ENCODE measurements around the gene PPARD. TPM values are rescaled to one million over a fixed set of nuclear protein-coding genes. Genes with fewer than 3 reads are reported as not detected.
A peak's percentile ranks its signal among the peaks of the same experiment; 100 is the strongest.

The PPARD gene
- total RNA-seq, 4 donors from 2014 or later: 10.0 to 15.3 (median 13.0) TPM

- Histone ChIP-seq H3K9me3 (no peaks in the 10 kb centered on the region), H3K27me3 (no peaks in the 10 kb centered on the region), H3K36me3 (no peaks in the 10 kb centered on the region), H3K27ac (peak overlapping the region in 1 of 4 donors; percentile 60), H3K4me3 (no peak overlapping the region), H3K4me1 (peaks cover 0 to 49% (median 20%) of the 10 kb centered on the region in 4 donors)
- peak; percentile 28 to 52 for DNase-seq (ENCODE audit: low spot score in 2 of 2)
- WGBS, 2 donors: 42 to 52% methylated on average over 8 of the region's 8 CpGs
- TF ChIP-seq EP300 (IDR thresholded peaks at IDR 0.05) (peak; percentile 54 to 75), CTCF (IDR thresholded peaks at IDR 0.05) (no peak)
Measured at GRCh38 chr6:35370124-35370741, 27.9 kb downstream of the PPARD start.

GRCh38 chr6:35370785-35371493 lies 28.6 kb downstream of the PPARD start:
- Histone ChIP-seq H3K4me1 (peaks cover 0 to 49% (median 20%) of the 10 kb centered on the region in 4 donors), H3K4me3 (no peak overlapping the region), H3K27ac (peak overlapping the region in 1 of 4 donors; percentile 60), H3K27me3 (no peaks in the 10 kb centered on the region), H3K36me3 (no peaks in the 10 kb centered on the region), H3K9me3 (no peaks in the 10 kb centered on the region)
- DNase-seq (ENCODE audit: low spot score in 2 of 2): peak in 1 of 2 donors; percentile 27
- TF ChIP-seq CTCF (IDR thresholded peaks at IDR 0.05) (no peak), EP300 (IDR thresholded peaks at IDR 0.05) (peak in 1 of 2 donors; percentile 69)
- 73 to 77% methylated on average over 9 of the region's 9 CpGs for WGBS, 2 donors

GRCh38 chr6:35371494-35372262 lies 29.3 kb downstream of the PPARD start:
- no peaks in the 10 kb centered on the region for H3K27me3 ChIP-seq
- WGBS, 2 donors: 87% methylated on average over 8 of the region's 8 CpGs
- no peak for DNase-seq (ENCODE audit: low spot score in 2 of 2)
- no peaks in the 10 kb centered on the region for H3K9me3 ChIP-seq
- no peaks in the 10 kb centered on the region for H3K36me3 ChIP-seq
- peak overlapping the region in 1 of 4 donors; percentile 6 for H3K27ac ChIP-seq
- no peak overlapping the region for H3K4me3 ChIP-seq
- H3K4me1 ChIP-seq: peaks cover 0 to 51% (median 20%) of the 10 kb centered on the region in 4 donors
- TF ChIP-seq EP300 (IDR thresholded peaks at IDR 0.05): no peak
- no peak for TF ChIP-seq POLR2A (IDR thresholded peaks at IDR 0.05)
- TF ChIP-seq CTCF (IDR thresholded peaks at IDR 0.05): no peak

GRCh38 chr6:35372633-35373032 lies 30.3 kb downstream of the PPARD start:
- TF ChIP-seq CTCF (IDR thresholded peaks at IDR 0.05): no peak
- TF ChIP-seq POLR2A (IDR thresholded peaks at IDR 0.05): no peak
- TF ChIP-seq EP300 (IDR thresholded peaks at IDR 0.05): no peak
- Histone ChIP-seq H3K36me3 (no peaks in the 10 kb centered on the region), H3K9me3 (no peaks in the 10 kb centered on the region), H3K27me3 (no peaks in the 10 kb centered on the region), H3K4me3 (no peak overlapping the region), H3K27ac (no peak overlapping the region), H3K4me1 (peaks cover 0 to 51% (median 20%) of the 10 kb centered on the region in 4 donors)
- DNase-seq (ENCODE audit: low spot score in 2 of 2): no peak

GRCh38 chr6:35376281-35376680 lies 33.9 kb downstream of the PPARD start:
- H3K36me3 ChIP-seq: no peaks in the 10 kb centered on the region
- no peak for DNase-seq (ENCODE audit: low spot score in 2 of 2)
- H3K27me3 ChIP-seq: no peaks in the 10 kb centered on the region
- H3K4me3 ChIP-seq: no peak overlapping the region
- WGBS, 2 donors: 63 to 93% methylated on average over 2 of the region's 2 CpGs
- no peak overlapping the region for H3K27ac ChIP-seq
- H3K4me1 ChIP-seq: peaks cover 0 to 18% (median 3%) of the 10 kb centered on the region in 4 donors
- TF ChIP-seq CTCF (IDR thresholded peaks at IDR 0.05) (no peak), EP300 (IDR thresholded peaks at IDR 0.05) (no peak), POLR2A (IDR thresholded peaks at IDR 0.05) (no peak)
- no peaks in the 10 kb centered on the region for H3K9me3 ChIP-seq
